Measurements from ENCODE around the gene QSER1. TPM values are rescaled to one million over a fixed set of nuclear protein-coding genes. Genes with fewer than 3 reads are reported as not detected.
"Not testable (repeated sequence)": the region's sequence is repeated elsewhere in the genome, so short reads cannot be mapped to it uniquely, and the experiment has no call there.

Gene QSER1
- total RNA-seq, 1 experiment from 2014 or later = 51.9 TPM

GRCh38 chr11:32884023-32884422 lies 8.6 kb upstream of the QSER1 start:
- no peak overlapping the region for H3K27ac ChIP-seq
- H3K27me3 ChIP-seq = no peaks in the 10 kb centered on the region
- 0 out of 2 replicates have a peak, but pooled peaks cover 3% of the 10 kb centered on the region for H3K9me3 ChIP-seq (replicated peaks)
- no peak for DNase-seq
- no peak overlapping the region for H3K4me3 ChIP-seq
- no peaks in the 10 kb centered on the region for H3K4me1 ChIP-seq
- no peaks in the 10 kb centered on the region for H3K36me3 ChIP-seq

- Histone ChIP-seq H3K9me3 (replicated peaks) (0 out of 2 replicates have a peak, but pooled peaks cover 3% of the 10 kb centered on the region), H3K4me1 (no peaks in the 10 kb centered on the region), H3K36me3 (no peaks in the 10 kb centered on the region), H3K27me3 (no peaks in the 10 kb centered on the region), H3K27ac (no peak overlapping the region), H3K4me3 (no peak overlapping the region)
- peak in 1 of 2 experiments; percentile 13 for DNase-seq
These were observed 7.7 kb upstream of the QSER1 start for GRCh38 chr11:32884770-32885384.

- no peak for DNase-seq
- 0 out of 2 replicates have a peak, but pooled peaks cover 3% of the 10 kb centered on the region for H3K9me3 ChIP-seq (replicated peaks)
- H3K36me3 ChIP-seq = no peaks in the 10 kb centered on the region
- H3K27ac ChIP-seq = no peak overlapping the region
- H3K4me1 ChIP-seq = no peaks in the 10 kb centered on the region
- H3K4me3 ChIP-seq = no peak overlapping the region
- H3K27me3 ChIP-seq = no peaks in the 10 kb centered on the region
These were observed 7.1 kb upstream of the QSER1 start for GRCh38 chr11:32885556-32885955.

- Histone ChIP-seq H3K36me3 (no peaks in the 10 kb centered on the region), H3K27ac (no peak overlapping the region), H3K4me1 (peaks cover 3% of the 10 kb centered on the region), H3K27me3 (no peaks in the 10 kb centered on the region), H3K4me3 (no peak overlapping the region), H3K9me3 (replicated peaks) (0 out of 2 replicates have a peak, but pooled peaks cover 3% of the 10 kb centered on the region)
- DNase-seq = no peak
These were observed 6.4 kb upstream of the QSER1 start for GRCh38 chr11:32886180-32886579.

GRCh38 chr11:32887707-32888383 lies 4.8 kb upstream of the QSER1 start:
- H3K9me3 ChIP-seq (replicated peaks); H3K27me3 ChIP-seq; H3K36me3 ChIP-seq; DNase-seq; H3K4me3 ChIP-seq; H3K27ac ChIP-seq; H3K4me1 ChIP-seq: not testable (repeated sequence)

GRCh38 chr11:32888384-32888710 lies 4.3 kb upstream of the QSER1 start:
- not testable (repeated sequence) for H3K9me3 ChIP-seq (replicated peaks); H3K4me1 ChIP-seq; DNase-seq; H3K27me3 ChIP-seq; H3K36me3 ChIP-seq; H3K27ac ChIP-seq; H3K4me3 ChIP-seq

- Histone ChIP-seq H3K36me3 (no peaks in the 10 kb centered on the region), H3K27ac (no peak overlapping the region), H3K4me3 (no peak overlapping the region), H3K9me3 (replicated peaks) (no peaks in the 10 kb centered on the region), H3K27me3 (no peaks in the 10 kb centered on the region), H3K4me1 (peaks cover 8% of the 10 kb centered on the region)
- no peak for DNase-seq
These were observed 3.8 kb upstream of the QSER1 start for GRCh38 chr11:32888805-32889204.

GRCh38 chr11:32890843-32891656 lies 1.6 kb upstream of the QSER1 start:
- H3K9me3 ChIP-seq (replicated peaks) = no peaks in the 10 kb centered on the region
- peak in 1 of 2 experiments; percentile 10 for DNase-seq
- H3K4me1 ChIP-seq = peaks cover 13% of the 10 kb centered on the region
- H3K4me3 ChIP-seq = peak overlapping the region; percentile 99
- no peaks in the 10 kb centered on the region for H3K27me3 ChIP-seq
- H3K27ac ChIP-seq = no peak overlapping the region
- H3K36me3 ChIP-seq = no peaks in the 10 kb centered on the region; the same call in 1 of the 2 replicates

GRCh38 chr11:32891657-32892354 lies 805 bp upstream of the QSER1 start:
- H3K4me3 ChIP-seq = peak overlapping the region; percentile 99

GRCh38 chr11:32893093-32893342 lies 407 bp downstream of the QSER1 start:
- Histone ChIP-seq H3K36me3 (peaks cover 1% of the 10 kb centered on the region), H3K27ac (peak overlapping the region; percentile 93)

More at GRCh38 chr11:32891657-32892354, 805 bp upstream of the QSER1 start:
- H3K4me1 ChIP-seq = peaks cover 13% of the 10 kb centered on the region
- no peaks in the 10 kb centered on the region for H3K9me3 ChIP-seq (replicated peaks)
- no peaks in the 10 kb centered on the region; the same call in 1 of the 2 replicates for H3K36me3 ChIP-seq
- no peaks in the 10 kb centered on the region for H3K27me3 ChIP-seq
- H3K27ac ChIP-seq = peak overlapping the region; percentile 98
- no peak for DNase-seq

GRCh38 chr11:32893343-32894148 lies 935 bp downstream of the QSER1 start:
- Histone ChIP-seq H3K4me1 (peaks cover 13% of the 10 kb centered on the region), H3K9me3 (replicated peaks) (no peaks in the 10 kb centered on the region), H3K36me3 (peaks cover 2% of the 10 kb centered on the region), H3K4me3 (peak overlapping the region; percentile 99), H3K27me3 (no peaks in the 10 kb centered on the region), H3K27ac (peak overlapping the region; percentile 93)
- DNase-seq = peak; percentile 71 to 72

More at GRCh38 chr11:32893093-32893342, 407 bp downstream of the QSER1 start:
- Histone ChIP-seq H3K27me3 (no peaks in the 10 kb centered on the region), H3K9me3 (replicated peaks) (no peaks in the 10 kb centered on the region), H3K4me1 (peaks cover 13% of the 10 kb centered on the region), H3K4me3 (peak overlapping the region; percentile 99)
- no peak for DNase-seq

GRCh38 chr11:32894149-32894827 lies 1.7 kb downstream of the QSER1 start:
- H3K4me1 ChIP-seq = peaks cover 13% of the 10 kb centered on the region
- H3K9me3 ChIP-seq (replicated peaks) = no peaks in the 10 kb centered on the region
- peak overlapping the region; percentile 93 for H3K27ac ChIP-seq
- peaks cover 5% of the 10 kb centered on the region for H3K36me3 ChIP-seq
- H3K4me3 ChIP-seq = peak overlapping the region; percentile 99
- DNase-seq = peak; percentile 60 to 77
- no peaks in the 10 kb centered on the region for H3K27me3 ChIP-seq

- H3K4me3 ChIP-seq = peak overlapping the region; percentile 99
- H3K36me3 ChIP-seq = peaks cover 10% of the 10 kb centered on the region
- H3K27me3 ChIP-seq = no peaks in the 10 kb centered on the region
- H3K27ac ChIP-seq = peak overlapping the region; percentile 93
- H3K4me1 ChIP-seq = peaks cover 13% of the 10 kb centered on the region
- no peak for DNase-seq
- H3K9me3 ChIP-seq (replicated peaks) = no peaks in the 10 kb centered on the region
These were observed 2.3 kb downstream of the QSER1 start for GRCh38 chr11:32894921-32895320.

- H3K27ac ChIP-seq = no peak overlapping the region
These were observed 2.9 kb downstream of the QSER1 start for GRCh38 chr11:32895471-32895870.

More at GRCh38 chr11:32895471-32895870, 2.9 kb downstream of the QSER1 start:
- Histone ChIP-seq H3K9me3 (replicated peaks) (no peaks in the 10 kb centered on the region), H3K27me3 (no peaks in the 10 kb centered on the region), H3K4me3 (no peak overlapping the region), H3K36me3 (peaks cover 13% of the 10 kb centered on the region), H3K4me1 (peaks cover 13% of the 10 kb centered on the region)
- DNase-seq = no peak
